ENCODE results near the gene COX5B. TPM values are rescaled to one million over a fixed set of nuclear protein-coding genes. Genes with fewer than 3 reads are reported as not detected.
A peak's percentile ranks its signal among the peaks of the same experiment; 100 is the strongest.

The COX5B gene
- total and polyA plus RNA-seq, 10 of the 15 experiments (the other 5 are each of a cell fraction or from before 2014, with no cell fraction given), result 69.5 to 518 (median 363) TPM

DNA sequence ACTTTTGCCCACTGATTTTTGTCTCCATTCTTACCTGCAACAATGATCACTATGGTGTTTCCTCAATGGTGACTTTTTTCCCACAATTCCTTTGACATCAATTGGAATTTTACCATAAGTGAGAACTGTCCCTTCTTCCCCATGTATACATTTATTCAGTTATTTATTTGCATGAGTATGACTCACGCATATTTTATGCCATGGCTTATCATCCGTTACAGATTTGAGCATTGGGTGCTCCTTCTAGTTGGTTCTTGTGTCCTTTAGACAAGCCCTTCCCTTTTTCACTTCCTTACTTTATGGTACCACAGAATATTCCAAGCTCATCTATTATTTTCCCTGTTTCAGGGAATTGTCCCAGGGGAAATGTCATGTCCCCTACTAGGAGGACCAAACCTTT is 7.6 kb downstream of the COX5B start (continued):
- TF ChIP-seq NR2C1 (IDR thresholded peaks at IDR 0.05) (no peak), WRNIP1 (IDR thresholded peaks at IDR 0.05; ENCODE audit: borderline replicate concordance, low read depth, low read length) (no peak), NRF1 (conservative IDR thresholded peaks at IDR 0.05; ENCODE audit: low read depth, low read length) (no peak)
- TF ChIP-seq, protein P1, sequence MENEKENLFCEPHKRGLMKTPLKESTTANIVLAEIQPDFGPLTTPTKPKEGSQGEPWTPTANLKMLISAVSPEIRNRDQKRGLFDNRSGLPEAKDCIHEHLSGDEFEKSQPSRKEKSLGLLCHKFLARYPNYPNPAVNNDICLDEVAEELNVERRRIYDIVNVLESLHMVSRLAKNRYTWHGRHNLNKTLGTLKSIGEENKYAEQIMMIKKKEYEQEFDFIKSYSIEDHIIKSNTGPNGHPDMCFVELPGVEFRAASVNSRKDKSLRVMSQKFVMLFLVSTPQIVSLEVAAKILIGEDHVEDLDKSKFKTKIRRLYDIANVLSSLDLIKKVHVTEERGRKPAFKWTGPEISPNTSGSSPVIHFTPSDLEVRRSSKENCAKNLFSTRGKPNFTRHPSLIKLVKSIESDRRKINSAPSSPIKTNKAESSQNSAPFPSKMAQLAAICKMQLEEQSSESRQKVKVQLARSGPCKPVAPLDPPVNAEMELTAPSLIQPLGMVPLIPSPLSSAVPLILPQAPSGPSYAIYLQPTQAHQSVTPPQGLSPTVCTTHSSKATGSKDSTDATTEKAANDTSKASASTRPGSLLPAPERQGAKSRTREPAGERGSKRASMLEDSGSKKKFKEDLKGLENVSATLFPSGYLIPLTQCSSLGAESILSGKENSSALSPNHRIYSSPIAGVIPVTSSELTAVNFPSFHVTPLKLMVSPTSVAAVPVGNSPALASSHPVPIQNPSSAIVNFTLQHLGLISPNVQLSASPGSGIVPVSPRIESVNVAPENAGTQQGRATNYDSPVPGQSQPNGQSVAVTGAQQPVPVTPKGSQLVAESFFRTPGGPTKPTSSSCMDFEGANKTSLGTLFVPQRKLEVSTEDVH (IDR thresholded peaks at IDR 0.05; ENCODE audit: low read depth, partially characterized antibody), result no peak

DNA sequence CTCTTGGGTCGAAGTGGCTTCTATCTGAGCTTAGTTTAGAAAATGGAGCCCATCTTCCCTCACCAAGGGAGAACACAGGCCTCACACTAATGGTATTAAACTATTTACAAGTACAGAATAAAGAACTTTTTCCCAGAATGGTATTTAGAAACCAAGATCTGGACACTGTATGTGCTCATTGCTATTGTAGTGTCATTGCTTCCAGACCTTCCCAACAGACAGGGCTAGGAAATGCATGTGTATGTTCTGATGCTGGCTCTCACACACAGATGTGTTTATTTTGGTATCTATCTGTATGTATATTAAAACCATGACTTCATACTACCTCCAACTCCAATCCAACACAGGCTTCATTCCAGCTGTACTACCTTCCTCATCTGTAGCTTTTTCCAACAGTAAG is 8.0 kb downstream of the COX5B start:
- Histone ChIP-seq H4K20me1 (ENCODE audit: control insufficient read depth, insufficient read depth) (no peaks in the 10 kb centered on the region), H3K79me2 (ENCODE audit: control insufficient read depth, insufficient read depth, low read length) (no peaks in the 10 kb centered on the region), H3K4me1 (ENCODE audit: control insufficient read depth, insufficient read depth, low read length) (no peaks in the 10 kb centered on the region), H3K36me3 (ENCODE audit: control insufficient read depth in 2 of 2, insufficient read depth in 2 of 2, low read length in 1 of 2) (peaks cover 6% of the 10 kb centered on the region in 2 experiments; a peak in 3 of 4 replicates), H3K27me3 (replicated peaks in 1 of 2; ENCODE audit: control insufficient read depth in 2 of 2, insufficient read depth in 2 of 2, low read length in 1 of 2) (no peaks in the 10 kb centered on the region), H3K9me3 (replicated peaks; ENCODE audit: control insufficient read depth, insufficient read depth, low read length) (no peaks in the 10 kb centered on the region; the same call in 2 of the 3 replicates), H3K4me3 (no peak overlapping the region), H3K4me2 (ENCODE audit: control insufficient read depth, insufficient read depth) (no peak overlapping the region), H2AFZ (ENCODE audit: control insufficient read depth, low read depth, low read length) (no peak overlapping the region), H3K9ac (ENCODE audit: control insufficient read depth, insufficient read depth, low read length) (no peak overlapping the region), H3K27ac (ENCODE audit: control insufficient read depth, insufficient read depth) (no peak overlapping the region)
- in situ Hi-C loops (cut with MboI) (no loop called here), intact Hi-C loops (cut with micrococcal nuclease; ENCODE audit: unreplicated experiment) (no loop called here)
- TSS peak; percentile 29 for BruUV-seq (replicated peaks)
- DNase-seq (ENCODE audit: low read depth, low spot score), result no peak
- WGBS (ENCODE audit: insufficient coverage, insufficient replicate concordance, low lambda C conversion rate, missing lambda C conversion rate), result 43% methylated on average over 1 of the region's 1 CpG
- no peak for FAIRE-seq
- ChIA-PET POLR2A (interaction anchor here (0.6 kb wide), 1 partner anchor 1339 kb away, joined by 7 read pairs; no protein-coding TSS in a partner anchor), RAD21 (ENCODE audit: unreplicated experiment) (no interaction called here), CTCF (interaction anchor here (1.0 to 2.3 kb wide), 4 partner anchors 10 to 70 kb away, joined by 3 to 7 read pairs (median 4); partner anchors contain the start of gene ACTR1B), SMC1A (ENCODE audit: uncharacterized antibody, unreplicated experiment) (interaction anchor here (1.0 kb wide), 1 partner anchor 8 kb away, joined by 3 read pairs; no protein-coding TSS in a partner anchor)
- no peak for ATAC-seq
- TF ChIP-seq GATAD2B (conservative IDR thresholded peaks at IDR 0.05; ENCODE audit: low read depth) (no peak), ZZZ3 (IDR thresholded peaks at IDR 0.05; ENCODE audit: control insufficient read depth, insufficient read length, low read depth) (no peak), NFYB (IDR thresholded peaks at IDR 0.05; ENCODE audit: insufficient read depth, low read depth, low read length) (no peak), CEBPB (IDR thresholded peaks at IDR 0.05; ENCODE audit: borderline replicate concordance in 1 of 2, low read depth in 2 of 2, low read length in 2 of 2) (no peak), ESRRA (IDR thresholded peaks at IDR 0.05; ENCODE audit: low read length) (no peak), ATF7 (IDR thresholded peaks at IDR 0.05; ENCODE audit: low read depth) (no peak), POLR2A (IDR thresholded peaks at IDR 0.05; ENCODE audit: low read depth, low read length) (no peak), SREBF1 (IDR thresholded peaks at IDR 0.05; ENCODE audit: low read length) (no peak), JUND (IDR thresholded peaks at IDR 0.05; ENCODE audit: low read depth, low read length) (no peak)
- TF ChIP-seq, protein P2, sequence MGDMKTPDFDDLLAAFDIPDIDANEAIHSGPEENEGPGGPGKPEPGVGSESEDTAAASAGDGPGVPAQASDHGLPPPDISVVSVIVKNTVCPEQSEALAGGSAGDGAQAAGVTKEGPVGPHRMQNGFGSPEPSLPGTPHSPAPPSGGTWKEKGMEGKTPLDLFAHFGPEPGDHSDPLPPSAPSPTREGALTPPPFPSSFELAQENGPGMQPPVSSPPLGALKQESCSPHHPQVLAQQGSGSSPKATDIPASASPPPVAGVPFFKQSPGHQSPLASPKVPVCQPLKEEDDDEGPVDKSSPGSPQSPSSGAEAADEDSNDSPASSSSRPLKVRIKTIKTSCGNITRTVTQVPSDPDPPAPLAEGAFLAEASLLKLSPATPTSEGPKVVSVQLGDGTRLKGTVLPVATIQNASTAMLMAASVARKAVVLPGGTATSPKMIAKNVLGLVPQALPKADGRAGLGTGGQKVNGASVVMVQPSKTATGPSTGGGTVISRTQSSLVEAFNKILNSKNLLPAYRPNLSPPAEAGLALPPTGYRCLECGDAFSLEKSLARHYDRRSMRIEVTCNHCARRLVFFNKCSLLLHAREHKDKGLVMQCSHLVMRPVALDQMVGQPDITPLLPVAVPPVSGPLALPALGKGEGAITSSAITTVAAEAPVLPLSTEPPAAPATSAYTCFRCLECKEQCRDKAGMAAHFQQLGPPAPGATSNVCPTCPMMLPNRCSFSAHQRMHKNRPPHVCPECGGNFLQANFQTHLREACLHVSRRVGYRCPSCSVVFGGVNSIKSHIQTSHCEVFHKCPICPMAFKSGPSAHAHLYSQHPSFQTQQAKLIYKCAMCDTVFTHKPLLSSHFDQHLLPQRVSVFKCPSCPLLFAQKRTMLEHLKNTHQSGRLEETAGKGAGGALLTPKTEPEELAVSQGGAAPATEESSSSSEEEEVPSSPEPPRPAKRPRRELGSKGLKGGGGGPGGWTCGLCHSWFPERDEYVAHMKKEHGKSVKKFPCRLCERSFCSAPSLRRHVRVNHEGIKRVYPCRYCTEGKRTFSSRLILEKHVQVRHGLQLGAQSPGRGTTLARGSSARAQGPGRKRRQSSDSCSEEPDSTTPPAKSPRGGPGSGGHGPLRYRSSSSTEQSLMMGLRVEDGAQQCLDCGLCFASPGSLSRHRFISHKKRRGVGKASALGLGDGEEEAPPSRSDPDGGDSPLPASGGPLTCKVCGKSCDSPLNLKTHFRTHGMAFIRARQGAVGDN (IDR thresholded peaks at IDR 0.05), result no peak
- TF ChIP-seq, protein P3, sequence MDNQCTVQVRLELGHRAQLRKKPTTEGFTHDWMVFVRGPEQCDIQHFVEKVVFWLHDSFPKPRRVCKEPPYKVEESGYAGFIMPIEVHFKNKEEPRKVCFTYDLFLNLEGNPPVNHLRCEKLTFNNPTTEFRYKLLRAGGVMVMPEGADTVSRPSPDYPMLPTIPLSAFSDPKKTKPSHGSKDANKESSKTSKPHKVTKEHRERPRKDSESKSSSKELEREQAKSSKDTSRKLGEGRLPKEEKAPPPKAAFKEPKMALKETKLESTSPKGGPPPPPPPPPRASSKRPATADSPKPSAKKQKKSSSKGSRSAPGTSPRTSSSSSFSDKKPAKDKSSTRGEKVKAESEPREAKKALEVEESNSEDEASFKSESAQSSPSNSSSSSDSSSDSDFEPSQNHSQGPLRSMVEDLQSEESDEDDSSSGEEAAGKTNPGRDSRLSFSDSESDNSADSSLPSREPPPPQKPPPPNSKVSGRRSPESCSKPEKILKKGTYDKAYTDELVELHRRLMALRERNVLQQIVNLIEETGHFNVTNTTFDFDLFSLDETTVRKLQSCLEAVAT (IDR thresholded peaks at IDR 0.05), result no peak
